ENCODE data around the gene NIPBL. TPM values are rescaled to one million over a fixed set of nuclear protein-coding genes. Genes with fewer than 3 reads are reported as not detected.

NIPBL gene
- total and polyA plus RNA-seq, 2 of the 8 experiments (the other 6 are each of a cell fraction or from before 2014, with no cell fraction given), result 21.1 to 53.5 TPM

DNA sequence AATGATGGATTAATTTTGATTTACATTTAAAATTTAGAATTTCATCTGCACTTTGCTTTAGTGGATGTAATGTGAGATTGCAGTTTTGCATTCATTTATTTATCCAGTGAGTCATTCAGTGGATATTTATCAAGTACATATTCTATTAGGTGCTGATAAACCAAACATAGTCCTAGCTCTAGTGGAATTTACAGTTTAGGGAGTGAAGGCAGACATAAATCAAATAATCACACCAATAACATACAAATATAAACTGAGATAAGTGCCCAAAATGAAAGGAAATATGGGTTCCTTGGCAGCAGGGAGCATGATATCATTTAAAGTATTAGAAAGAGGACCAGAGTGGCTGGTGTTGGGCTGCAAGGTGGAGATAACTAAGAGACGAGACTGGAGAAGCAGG lies 14.7 kb upstream of the NIPBL start (continued):
- TF ChIP-seq BCL11A (IDR thresholded peaks at IDR 0.05; ENCODE audit: low read depth in 2 of 2, low read length in 2 of 2) (no peak), BRCA1 (IDR thresholded peaks at IDR 0.05; ENCODE audit: low read depth, low read length) (no peak), TBP (IDR thresholded peaks at IDR 0.05; ENCODE audit: low read depth, low read length) (no peak), RXRA (IDR thresholded peaks at IDR 0.05; ENCODE audit: insufficient read depth, low read depth, low read length) (no peak)

Measured in H1 (cell line).